A549 (cell line): ENCODE data around the gene EXOSC5. TPM values are rescaled to one million over a fixed set of nuclear protein-coding genes. Genes with fewer than 3 reads are reported as not detected.
A peak's percentile ranks its signal among the peaks of the same experiment; 100 is the strongest.
"Not testable (repeated sequence)": the region's sequence is repeated elsewhere in the genome, so short reads cannot be mapped to it uniquely, and the experiment has no call there.

Source experiments
- ATAC-seq, 2 experiments: fragments of 200-7000 bp in 1 of 2; fragments of >200 bp in 1 of 2; cut with Nextera tagmentation in 1 of 2; cut with Tn5 transposase in 1 of 2; 3 replicates each; pipeline versions ENCODE4 v1.8.0 to v1.9.1; 2018 to 2020; ENCODE audit warnings: mild to moderate bottlenecking in 1 of 2, moderate library complexity in 1 of 2
- CTCF ChIA-PET: fragments of 300-600 bp; sonication (Branson Sonifier 250); formaldehyde crosslinking; extraction: SDS; loops from one replicate; lab custom pipeline; 2021; ENCODE audit warnings: antibody characterized with exemption, inconsistent platforms; lab: Yijun Ruan, JAX
- POLR2A ChIA-PET: fragments of 350-600 bp; formaldehyde crosslinking; extraction: SDS; loops from one replicate; lab custom pipeline; 2021; ENCODE audit warnings: antibody characterized with exemption, inconsistent platforms; lab: Yijun Ruan, JAX
- DNase-seq, 2 experiments: peaks; one replicate each; pipeline versions ENCODE4 v3.0.0 to v3.0.0-alpha.2; 2011 to 2016; ENCODE audit warnings: low read depth in 1 of 2, low spot score in 1 of 2
- FAIRE-seq: peaks from 2 replicates; lab custom pipeline; 2011; peaks lifted over from hg19 to GRCh38; lab: Jason Lieb, UNC
- H3K27ac ChIP-seq, 2 experiments: fragments of >200 bp; sonication (Bioruptor Twin); formaldehyde crosslinking; 3 replicates each; pipeline ENCODE4 v1.5.1; 2016 to 2017
- H3K4me1 ChIP-seq: fragments of >200 bp; sonication (Bioruptor Twin); formaldehyde crosslinking; 3 replicates; pipeline ENCODE4 v1.6.1; 2016
- H3K4me2 ChIP-seq: fragments of >200 bp; sonication (Bioruptor Twin); formaldehyde crosslinking; 3 replicates; pipeline ENCODE4 v1.6.1; 2016
- H3K4me3 ChIP-seq: fragments of >200 bp; sonication (Bioruptor Twin); formaldehyde crosslinking; 3 replicates; pipeline ENCODE4 v1.5.1; 2016
- H3K9me3 ChIP-seq: fragments of >200 bp; sonication (Bioruptor Twin); formaldehyde crosslinking; 3 replicates; pipeline ENCODE4 v1.6.1; 2016
- ATOH8 ChIP-seq: fragments of 250-450 bp; sonication (Bioruptor Pico); IDR thresholded peaks from 2 replicates; pipeline ENCODE4 v1.5.0; 2020; ENCODE audit warnings: low read depth, mild to moderate bottlenecking, moderate library complexity
- BHLHE40 ChIP-seq: IDR thresholded peaks from 2 replicates; pipeline ENCODE4 v1.6.1; 2012; ENCODE audit warnings: low read depth, low read length, inconsistent platforms
- E2F6 ChIP-seq: IDR thresholded peaks from 2 replicates; pipeline ENCODE4 v1.6.1; 2012; ENCODE audit warnings: low read depth, borderline replicate concordance
- EHF ChIP-seq: fragments of 250-450 bp; sonication (Bioruptor Pico); IDR thresholded peaks from 2 replicates; pipeline ENCODE4 v1.5.0; 2020; ENCODE audit warnings: mild to moderate bottlenecking
- ELK1 ChIP-seq: fragments of 150-350 bp; IDR thresholded peaks from 2 replicates; pipeline ENCODE4 v1.6.1; 2014; ENCODE audit warnings: low read depth, mild to moderate bottlenecking, low read length
- GATA3 ChIP-seq: IDR thresholded peaks from 2 replicates; pipeline ENCODE4 v1.6.1; 2012; ENCODE audit warnings: borderline replicate concordance
- HEYL ChIP-seq: fragments of 250-450 bp; sonication (Bioruptor Pico); IDR thresholded peaks from 2 replicates; pipeline ENCODE4 v1.8.0; 2021; ENCODE audit warnings: mild to moderate bottlenecking, moderate library complexity
- HMGXB4 ChIP-seq: fragments of 250-450 bp; sonication (Bioruptor Pico); IDR thresholded peaks from 2 replicates; pipeline ENCODE4 v1.5.0; 2021; ENCODE audit warnings: mild to moderate bottlenecking, moderate library complexity, borderline replicate concordance
- JUN ChIP-seq, 2 experiments: fragments of >200 bp; sonication (Bioruptor Twin); formaldehyde crosslinking; IDR thresholded peaks; 2 replicates in 1 of 2; 3 replicates in 1 of 2; pipeline ENCODE4 v1.6.1; 2016 to 2017
- JUNB ChIP-seq: fragments of >200 bp; sonication (Bioruptor Twin); formaldehyde crosslinking; IDR thresholded peaks from 2 replicates; pipeline ENCODE4 v1.6.1; 2016
- KDM1A ChIP-seq: fragments of 200-600 bp; sonication (generic); IDR thresholded peaks from 2 replicates; pipeline ENCODE4 v1.6.1; 2016; ENCODE audit warnings: low read depth, mild to moderate bottlenecking
- KDM5A ChIP-seq: fragments of 200-600 bp; sonication (generic); IDR thresholded peaks from 2 replicates; pipeline ENCODE4 v1.6.1; 2016; ENCODE audit warnings: antibody characterized with exemption, mild to moderate bottlenecking
- MAFK ChIP-seq: fragments of 450-650 bp; IDR thresholded peaks from 2 replicates; pipeline ENCODE4 v1.6.1; 2014; ENCODE audit not compliant: partially characterized antibody
- MAZ ChIP-seq: fragments of 150-350 bp; IDR thresholded peaks from 2 replicates; pipeline ENCODE4 v1.6.1; 2014; ENCODE audit warnings: antibody characterized with exemption, low read depth, low read length, borderline replicate concordance
- MYC ChIP-seq: IDR thresholded peaks from 2 replicates; pipeline ENCODE4 v1.6.1; 2012; ENCODE audit warnings: mild to moderate bottlenecking, inconsistent platforms, low read length, improper control_type of control experiment, borderline replicate concordance
- POLR2A ChIP-seq: IDR thresholded peaks from 2 replicates; pipeline ENCODE4 v1.6.1; 2012; ENCODE audit warnings: mild to moderate bottlenecking, low read length
- RFX5 ChIP-seq: fragments of 450-650 bp; IDR thresholded peaks from 2 replicates; pipeline ENCODE4 v1.7.1; 2014; ENCODE audit warnings: antibody characterized with exemption, mild to moderate bottlenecking, moderate library complexity
- RNF2 ChIP-seq: fragments of 200-600 bp; sonication (generic); IDR thresholded peaks from 2 replicates; pipeline ENCODE4 v1.6.1; 2016; ENCODE audit warnings: low read depth, mild to moderate bottlenecking, antibody characterized with exemption, moderate library complexity, borderline replicate concordance
- SMC3 ChIP-seq: fragments of >200 bp; sonication (Bioruptor Twin); formaldehyde crosslinking; IDR thresholded peaks from 3 replicates; pipeline ENCODE4 v1.6.1; 2018; ENCODE audit warnings: inconsistent platforms
- TP53 ChIP-seq: fragments of 250-450 bp; sonication (Bioruptor Pico); IDR thresholded peaks from 2 replicates; pipeline ENCODE4 v1.5.0; 2021; ENCODE audit warnings: mild to moderate bottlenecking, moderate library complexity
- USF2 ChIP-seq: fragments of 450-650 bp; IDR thresholded peaks from 2 replicates; pipeline ENCODE4 v1.6.1; 2014; ENCODE audit warnings: antibody characterized with exemption
- ZC3H11A ChIP-seq: fragments of 450-650 bp; IDR thresholded peaks from 2 replicates; pipeline ENCODE4 v1.6.1; 2014; ENCODE audit warnings: antibody characterized with exemption, mild to moderate bottlenecking
- ZNF302 ChIP-seq: fragments of 250-450 bp; sonication (Bioruptor Pico); IDR thresholded peaks from 2 replicates; pipeline ENCODE4 v1.9.0; 2021; ENCODE audit warnings: inconsistent platforms, mild to moderate bottlenecking, moderate library complexity
- WGBS: methylation state at CpG from one replicate; pipeline ENCODE4 v1.1.6; 2017; ENCODE audit errors: missing lambda C conversion rate; 5-methylcytosine and 5-hydroxymethylcytosine counted together
- polyA plus RNA-seq, 4 experiments: library from polyadenylated mRNA; depleted of rRNA in 3 of 4; stranded (reverse); fragments of >200 nt; fragmentation: RNase III in 1 of 4; extraction: RNeasy Plus Mini Kit Qiagen cat#74134 plus additional on column Dnase treatment in 1 of 4; gene quantifications; 2 replicates in 3 of 4; 3 replicates in 1 of 4; pipeline ENCODE4 v1.2.3, GENCODE V29; 2011 to 2017

The EXOSC5 gene
- polyA plus RNA-seq, 2 of the 4 experiments (the other 2 are of a cell fraction) = 63.7 to 109 TPM

GRCh38 chr19:41386442-41386841, 10.7 kb downstream of the EXOSC5 start:
- no peaks in the 10 kb centered on the region for H3K4me1 ChIP-seq
- no peak overlapping the region for H3K4me3 ChIP-seq
- no peaks in the 10 kb centered on the region for H3K9me3 ChIP-seq
- CTCF ChIA-PET = interaction anchor here (0.6 to 2.1 kb wide), 10 partner anchors 12 to 993 kb away, joined by 3 to 5 read pairs (median 4); no protein-coding TSS in a partner anchor
- DNase-seq = no peak
- TF ChIP-seq BHLHE40 (no peak), ZC3H11A (no peak), E2F6 (no peak), SMC3 (no peak), GATA3 (no peak), ELK1 (no peak), ATOH8 (CRISPR knock-in tag) (no peak), MYC (no peak)
- POLR2A ChIA-PET = interaction anchor here (2.5 to 2.8 kb wide), 2 partner anchors 23 to 53 kb away, joined by 10 to 12 read pairs; partner anchors contain the start of genes B9D2 and DMAC2
- H3K27ac ChIP-seq = no peak overlapping the region
- ATAC-seq = peak in 1 of 2 experiments; percentile 27; a peak in 1 of 6 replicates
- WGBS = 93% methylated on average over 13 of the region's 13 CpGs
- H3K4me2 ChIP-seq = no peak overlapping the region
- FAIRE-seq = no peak

GRCh38 chr19:41384351-41384750, 12.8 kb downstream of the EXOSC5 start:
- no peaks in the 10 kb centered on the region for H3K9me3 ChIP-seq
- POLR2A ChIA-PET = interaction anchor here (0.9 to 1.3 kb wide), 2 partner anchors 20 to 55 kb away, joined by 4 to 5 read pairs; partner anchors contain the start of genes B9D2 and DMAC2
- FAIRE-seq (peak; percentile 76), DNase-seq (no peak), ATAC-seq (no peak)
- H3K27ac ChIP-seq = no peak overlapping the region
- no peak overlapping the region for H3K4me2 ChIP-seq
- CTCF ChIA-PET = interaction anchor here (0.9 to 2.5 kb wide), 6 partner anchors 11 to 180 kb away, joined by 3 to 7 read pairs (median 4); partner anchors contain the start of genes B9D2 and DMAC2
- H3K4me3 ChIP-seq = no peak overlapping the region
- no peaks in the 10 kb centered on the region for H3K4me1 ChIP-seq
- TF ChIP-seq USF2 (no peak), JUNB (no peak), KDM1A (no peak), HMGXB4 (CRISPR knock-in tag) (no peak), EHF (CRISPR knock-in tag) (no peak), RNF2 (no peak), BHLHE40 (no peak), JUN (IDR thresholded peaks at IDR 0.05) (no peak), ZNF302 (no peak), MAFK (no peak), ZC3H11A (no peak), HEYL (CRISPR knock-in tag) (no peak), TP53 (CRISPR knock-in tag) (no peak), KDM5A (no peak), POLR2A (no peak), MAZ (no peak), RFX5 (no peak)
- TF ChIP-seq, all 56 proteins: peak for 0
- WGBS = 85% methylated on average over 5 of the region's 5 CpGs

GRCh38 chr19:41381536-41381935, 15.6 kb downstream of the EXOSC5 start:
- not testable (repeated sequence) for DNase-seq, ATAC-seq, H3K4me3 ChIP-seq, H3K9me3 ChIP-seq, H3K4me2 ChIP-seq, FAIRE-seq, H3K27ac ChIP-seq, H3K4me1 ChIP-seq
- ChIA-PET CTCF (interaction anchor here (0.6 to 7.6 kb wide), 12 partner anchors 9 to 218 kb away, joined by 3 to 37 read pairs (median 6); partner anchors contain the start of gene B9D2), POLR2A (interaction anchor here (3.2 kb wide), 1 partner anchor 17 kb away, joined by 34 read pairs; the partner anchor contains the start of gene B9D2)
- WGBS = 94% methylated on average over 8 of the region's 8 CpGs
